GM10847 (cell line): ENCODE data around the gene FOXA3.

Source experiments
- POLR2A ChIP-seq: IDR thresholded peaks from 2 replicates; pipeline ENCODE4 v1.6.1; 2011; ENCODE audit not compliant: insufficient read length; ENCODE audit errors: extremely low read depth

Gene FOXA3

GRCh38 chr19:45917421-45918091, 53.4 kb downstream of the FOXA3 start:
- TF ChIP-seq POLR2A: no peak

- no peak for TF ChIP-seq POLR2A
Observed at GRCh38 chr19:45918721-45919120, 54.6 kb downstream of the FOXA3 start.

- TF ChIP-seq POLR2A: no peak
Observed at GRCh38 chr19:45919678-45920077, 55.6 kb downstream of the FOXA3 start.

GRCh38 chr19:45920458-45920857, 56.3 kb downstream of the FOXA3 start:
- TF ChIP-seq POLR2A: no peak

GRCh38 chr19:45922281-45922680, 58.2 kb downstream of the FOXA3 start:
- no peak for TF ChIP-seq POLR2A
